Mesangial cell (primary cell): Measurements from ENCODE around the gene LILRA6. TPM values are rescaled to one million over a fixed set of nuclear protein-coding genes. Genes with fewer than 3 reads are reported as not detected.

ENCODE experiments used
- total RNA-seq: library from RNA; depleted of rRNA; stranded (reverse); fragments of >200 nt; gene quantifications from 2 replicates; pipeline ENCODE4 v1.2.3, GENCODE V29; 2015

LILRA6 gene
- not detected in 2 replicates for total RNA-seq

GRCh38 chr19:54242646-54243045, at the start of gene LILRA6:
TSS of gene LILRA6 (minus strand) at chr19:54242790.

GRCh38 chr19:54281007-54281728, 38.6 kb upstream of the LILRA6 start, which contains the start of gene LILRB2:
TSS of gene LILRB2 (minus strand) at chr19:54281110. CDS start at chr19:54280496, 614 bp downstream.

DNA sequence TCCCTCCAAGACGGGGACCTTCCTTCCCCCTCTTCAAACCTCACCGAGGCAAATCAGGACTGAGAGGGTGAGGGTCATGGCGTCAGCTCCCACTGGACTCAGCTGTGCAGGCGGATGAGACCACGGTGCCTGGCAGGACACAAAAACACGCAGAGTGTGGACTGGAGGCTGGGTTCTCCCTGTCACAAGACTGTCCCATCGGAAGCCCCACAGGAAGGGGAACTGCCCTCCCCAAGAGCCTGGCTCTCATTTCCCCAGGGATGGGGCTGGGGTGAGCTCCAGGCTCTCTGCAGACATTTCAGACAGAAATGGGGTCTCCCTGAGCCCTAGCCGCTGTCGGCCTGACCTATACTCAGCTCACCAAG, 14.5 kb upstream of the LILRA6 start, which contains the start of gene LILRB5:
TSS of gene LILRB5 (minus strand) at position 158 of the 365 bp plus-strand sequence. CDS start at position 78, 80 bp downstream.

DNA sequence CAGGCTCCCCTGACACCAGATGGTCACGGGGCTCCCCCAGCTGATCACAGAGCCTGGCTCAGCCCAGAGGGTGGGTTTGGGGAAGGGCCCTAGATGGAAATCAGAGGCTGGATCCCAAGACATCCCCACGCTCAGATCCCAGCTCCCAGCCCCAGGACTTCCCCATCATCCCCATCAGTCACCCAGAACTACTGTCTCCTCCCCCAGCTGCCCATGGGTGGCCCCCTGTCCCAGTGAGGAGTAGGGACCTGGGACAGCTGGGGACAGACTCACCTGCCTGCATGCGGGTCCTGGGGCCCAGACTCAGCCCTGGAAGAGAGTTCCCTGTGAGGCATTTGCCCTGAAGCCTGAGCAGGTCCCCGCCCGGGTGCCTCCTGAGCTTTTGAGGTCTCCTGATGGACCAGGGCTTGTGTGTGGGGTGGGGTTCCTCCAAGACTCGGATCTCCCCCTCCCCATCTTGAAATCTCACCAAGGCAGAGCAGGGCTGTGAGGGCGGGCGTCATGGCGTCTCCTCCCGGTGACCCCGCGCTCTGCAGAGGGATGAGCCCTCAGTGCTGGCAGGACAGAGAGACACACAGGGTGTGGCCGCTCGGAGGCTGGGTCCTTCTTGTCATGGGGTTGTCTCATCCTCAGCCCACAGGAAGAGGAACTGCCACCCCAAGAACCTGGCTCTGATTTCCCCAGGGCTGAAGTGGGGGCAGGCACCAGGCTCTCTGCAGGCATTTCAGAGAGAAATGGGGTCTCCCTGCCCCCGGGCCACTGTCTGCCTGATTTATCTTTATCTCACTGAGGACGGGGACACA, 19.9 kb downstream of the LILRA6 start, which contains the start of gene LILRB3:
TSS of gene LILRB3 (minus strand) at position 534 of the 803 bp plus-strand sequence. CDS start at position 503, 31 bp downstream.

GRCh38 chr19:54191011-54191810, 51.4 kb downstream of the LILRA6 start, which contains the start of gene TSEN34:
TSS of gene TSEN34 (plus strand) at chr19:54191308. CDS start at chr19:54191365, 57 bp downstream.

GRCh38 chr19:54189145-54189734, 53.4 kb downstream of the LILRA6 start, which contains the start of gene MBOAT7:
TSS of gene MBOAT7 (minus strand) at chr19:54189580. CDS start at chr19:54188508, 1,072 bp downstream.

Other genes starting within 250 kb of the LILRA6 start
- not detected in 2 replicates for gene VSTM1, start 178.9 kb downstream of the LILRA6 start, total RNA-seq
- not detected in 2 replicates for gene TARM1, start 161.4 kb downstream of the LILRA6 start, total RNA-seq
- gene OSCAR, start 142.0 kb downstream of the LILRA6 start, total RNA-seq: 1.5 TPM in 1 of 2 replicates, not detected in the other
- 38.1 and 79.7 TPM in 2 replicates for gene NDUFA3, start 139.9 kb downstream of the LILRA6 start, total RNA-seq
- 15.0 and 16.8 TPM in 2 replicates for gene TFPT, start 127.1 kb downstream of the LILRA6 start, total RNA-seq
- gene PRPF31, start 127.0 kb downstream of the LILRA6 start, total RNA-seq: 75.3 and 100 TPM in 2 replicates
- gene CNOT3, start 105.0 kb downstream of the LILRA6 start, total RNA-seq: 17.9 and 20.4 TPM in 2 replicates
- 3.5 and 5.2 TPM in 2 replicates for gene LENG1, start 83.1 kb downstream of the LILRA6 start, total RNA-seq
- 4.1 TPM in 1 of 2 replicates, not detected in the other for gene TMC4, start 69.6 kb downstream of the LILRA6 start, total RNA-seq
- gene MBOAT7, start 53.2 kb downstream of the LILRA6 start, total RNA-seq: 140 and 150 TPM in 2 replicates
- gene TSEN34, start 51.5 kb downstream of the LILRA6 start, total RNA-seq: 106 and 125 TPM in 2 replicates
- 1,803 and 1,860 TPM in 2 replicates for gene RPS9, start 41.9 kb downstream of the LILRA6 start, total RNA-seq
- gene LILRB3, start 19.8 kb downstream of the LILRA6 start, total RNA-seq: 1.1 TPM in 1 of 2 replicates, not detected in the other
- not detected in 2 replicates for gene LILRB5, start 14.5 kb upstream of the LILRA6 start, total RNA-seq
- gene LILRB2, start 38.3 kb upstream of the LILRA6 start, total RNA-seq: not detected in 2 replicates
- gene LILRA5, start 70.4 kb upstream of the LILRA6 start, total RNA-seq: not detected in 2 replicates
- gene LILRA4, start 96.4 kb upstream of the LILRA6 start, total RNA-seq: not detected in 2 replicates
- not detected in 2 replicates for gene LAIR1, start 122.1 kb upstream of the LILRA6 start, total RNA-seq
- gene TTYH1, start 172.7 kb upstream of the LILRA6 start, total RNA-seq: not detected in 2 replicates
- gene LENG8, start 206.4 kb upstream of the LILRA6 start, total RNA-seq: 37.6 and 56.8 TPM in 2 replicates
- 1.8 and 8.7 TPM in 2 replicates for gene LENG9, start 221.0 kb upstream of the LILRA6 start, total RNA-seq
- gene CDC42EP5, start 230.5 kb upstream of the LILRA6 start, total RNA-seq: 2.4 and 11.5 TPM in 2 replicates